HUDEP-2 (cell line): Measurements from ENCODE around the gene TTC39B.

Source experiments
- DNase-seq, 76 experiments: peaks; one replicate each; lab custom pipeline; 2025; ENCODE audit not compliant: unreplicated experiment in 76 of 76; lab: John Stamatoyannopoulos, UW

Gene TTC39B

GRCh38 chr9:15305470-15305869 lies 1.5 kb downstream of the TTC39B start:
- no peak for DNase-seq

- DNase-seq: no peak
These were observed 2.4 kb downstream of the TTC39B start for GRCh38 chr9:15304632-15305031.

- no peak for DNase-seq
These were observed 6.8 kb downstream of the TTC39B start for GRCh38 chr9:15300218-15300617.

GRCh38 chr9:15299374-15299939 lies 7.6 kb downstream of the TTC39B start:
- peak in 1 of 76 experiments; percentile 21 for DNase-seq

- DNase-seq: no peak
These were observed 8.7 kb downstream of the TTC39B start for GRCh38 chr9:15298362-15298761.

- no peak for DNase-seq
These were observed 11.1 kb downstream of the TTC39B start for GRCh38 chr9:15295761-15296405.

- no peak for DNase-seq
These were observed 12.4 kb downstream of the TTC39B start for GRCh38 chr9:15294604-15295003.

GRCh38 chr9:15293804-15294316 lies 13.2 kb downstream of the TTC39B start:
- DNase-seq: no peak

- DNase-seq: no peak
These were observed 13.9 kb downstream of the TTC39B start for GRCh38 chr9:15293084-15293483.

- DNase-seq: no peak
These were observed 17.4 kb downstream of the TTC39B start for GRCh38 chr9:15289603-15290002.

- peak in 7 of 76 experiments; percentile 8 to 44 (median 33) for DNase-seq
These were observed 19.7 kb downstream of the TTC39B start for GRCh38 chr9:15287309-15287708.

- no peak for DNase-seq
These were observed 20.7 kb downstream of the TTC39B start for GRCh38 chr9:15286161-15286821.

GRCh38 chr9:15282567-15283285 lies 24.3 kb downstream of the TTC39B start:
- no peak for DNase-seq

GRCh38 chr9:15280647-15281046 lies 26.4 kb downstream of the TTC39B start:
- no peak for DNase-seq

- no peak for DNase-seq
These were observed 28.2 kb downstream of the TTC39B start for GRCh38 chr9:15278839-15279238.

GRCh38 chr9:15278091-15278687 lies 28.8 kb downstream of the TTC39B start:
- DNase-seq: no peak

- DNase-seq: peak in 4 of 76 experiments; percentile 17 to 37 (median 30)
These were observed 29.5 kb downstream of the TTC39B start for GRCh38 chr9:15277400-15278090.

- no peak for DNase-seq
These were observed 30.6 kb downstream of the TTC39B start for GRCh38 chr9:15276328-15276938.

- no peak for DNase-seq
These were observed 32.6 kb downstream of the TTC39B start for GRCh38 chr9:15274425-15274824.
